BLaER1 (cell line): ENCODE measurements around the gene FCSK.
A peak's percentile ranks its signal among the peaks of the same experiment; 100 is the strongest.
"Not testable (repeated sequence)": the region's sequence is repeated elsewhere in the genome, so short reads cannot be mapped to it uniquely, and the experiment has no call there.

ENCODE experiments used
- H3K27ac ChIP-seq: shearing (Covaris generic); formaldehyde crosslinking; 2 replicates; pipeline ENCODE4 v1.8.1; 2022
- H3K27me3 ChIP-seq: shearing (Covaris generic); formaldehyde crosslinking; 2 replicates; pipeline ENCODE4 v1.8.1; 2022
- H3K36me3 ChIP-seq: shearing (Covaris generic); formaldehyde crosslinking; 2 replicates; pipeline ENCODE4 v1.8.1; 2022
- H3K4me1 ChIP-seq: shearing (Covaris generic); formaldehyde crosslinking; 2 replicates; pipeline ENCODE4 v1.8.1; 2022
- H3K4me2 ChIP-seq: shearing (Covaris generic); formaldehyde crosslinking; 2 replicates; pipeline ENCODE4 v1.8.1; 2022
- H3K4me3 ChIP-seq: shearing (Covaris generic); formaldehyde crosslinking; 2 replicates; pipeline ENCODE4 v1.8.1; 2022
- H3K9ac ChIP-seq: shearing (Covaris generic); formaldehyde crosslinking; 2 replicates; pipeline ENCODE4 v1.8.1; 2022
- H3K9me3 ChIP-seq: shearing (Covaris generic); formaldehyde crosslinking; 2 replicates; pipeline ENCODE4 v1.8.1; 2022
- H4K20me1 ChIP-seq: shearing (Covaris generic); formaldehyde crosslinking; 2 replicates; pipeline ENCODE4 v1.8.1; 2022
- Cebpa-rat ChIP-seq: shearing (Covaris generic); IDR thresholded peaks from 2 replicates; pipeline ENCODE4 v1.8.1; 2022

FCSK gene

DNA sequence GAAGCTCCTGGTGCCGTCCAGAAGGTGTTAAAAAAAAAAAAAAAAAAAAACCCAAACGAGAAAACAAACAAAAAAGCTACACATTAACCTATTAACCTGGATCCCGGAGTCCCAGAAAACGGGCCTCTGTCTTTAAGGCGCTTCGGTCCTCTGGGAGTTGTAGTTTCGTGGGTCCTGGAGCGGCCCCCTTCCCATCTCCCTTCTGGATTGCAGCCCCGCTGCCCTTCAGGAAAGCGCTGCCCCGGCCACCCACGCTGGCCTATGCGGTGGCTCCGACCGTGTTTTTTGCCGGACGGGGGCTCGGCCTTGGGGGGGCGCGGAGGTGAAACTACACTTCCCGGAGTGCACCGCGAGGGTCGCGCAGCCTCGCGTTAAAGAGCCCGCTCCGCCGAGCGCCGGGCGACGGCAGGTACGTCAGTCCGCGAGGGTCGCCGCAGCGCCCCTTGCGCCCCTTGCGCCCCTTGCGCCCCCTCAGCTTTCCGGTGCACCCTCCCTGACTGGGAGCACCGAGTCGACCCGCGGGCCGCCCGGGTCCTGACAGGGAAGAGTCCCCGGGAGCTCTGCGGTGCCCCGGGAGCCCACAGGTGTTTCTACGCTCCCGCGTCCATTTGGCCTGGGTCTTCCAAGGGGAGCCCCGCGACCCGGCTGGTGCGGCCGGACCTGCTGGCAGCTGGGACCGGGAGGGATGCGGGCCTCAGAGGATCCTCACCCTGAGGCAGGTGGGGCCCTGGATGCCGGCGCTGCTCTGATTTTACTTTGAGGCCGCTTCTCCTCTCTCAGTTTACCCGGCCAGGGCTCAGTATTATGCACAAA is at the start of gene FCSK:
Gene FCSK (plus strand): TSS at position 374 of the 813 bp plus-strand sequence. CDS start 8,596 bp downstream, outside the sequence.
- peak within 1 kb of the TSS; percentile 98 for H3K4me2 ChIP-seq
- peak within 1 kb of the TSS; percentile 95 for H3K9ac ChIP-seq
- H3K4me1 ChIP-seq = peaks cover 21% of the 10 kb centered on the region
- peak within 1 kb of the TSS; percentile 88 for H3K4me3 ChIP-seq
- H3K36me3 ChIP-seq = no peaks in the 10 kb centered on the region
- H3K9me3 ChIP-seq = no peaks in the 10 kb centered on the region
- no peaks in the 10 kb centered on the region for H4K20me1 ChIP-seq
- no peak for TF ChIP-seq Cebpa-rat
- H3K27me3 ChIP-seq = no peaks in the 10 kb centered on the region
- peak within 1 kb of the TSS; percentile 98 for H3K27ac ChIP-seq

- H3K27ac ChIP-seq, H3K9ac ChIP-seq, H3K9me3 ChIP-seq, H3K36me3 ChIP-seq, H3K4me3 ChIP-seq, H3K27me3 ChIP-seq: not testable (repeated sequence)
- Histone ChIP-seq H3K4me2 (peak overlapping the region; percentile 99), H3K4me1 (peaks cover 84% of the 10 kb centered on the region), H4K20me1 (peaks cover 85% of the 10 kb centered on the region)
Observed at GRCh38 chr16:70406104-70406503, 48.3 kb upstream of the FCSK start.

DNA sequence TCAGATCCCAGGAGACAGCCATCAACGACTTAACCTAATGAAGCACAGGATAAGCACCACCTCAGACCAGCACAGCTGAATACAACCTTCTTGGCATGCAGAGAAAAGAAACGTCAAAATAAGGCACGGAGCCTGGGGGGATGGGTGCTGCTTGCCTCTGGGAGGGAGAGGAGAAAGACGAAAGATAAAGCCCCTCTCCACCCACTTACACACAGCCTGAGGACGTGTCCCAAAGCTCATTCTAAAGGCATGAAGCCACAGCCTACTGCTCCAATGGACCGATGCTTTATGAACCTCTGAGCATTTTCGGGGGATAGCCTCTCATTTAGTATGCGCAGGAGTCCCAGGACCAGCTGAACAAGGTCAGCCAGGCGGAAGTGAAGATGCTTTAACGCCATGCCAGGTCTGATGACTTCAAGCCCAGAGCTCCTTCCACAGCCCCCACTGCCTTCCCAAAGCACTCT is 46.6 kb upstream of the FCSK start:
- Histone ChIP-seq H3K27ac (peak overlapping the region; percentile 75), H3K4me1 (peaks cover 71% of the 10 kb centered on the region), H3K9ac (peak overlapping the region; percentile 57; the same call in 1 of the 2 replicates), H3K9me3 (no peaks in the 10 kb centered on the region), H3K4me3 (peak overlapping the region; percentile 55), H4K20me1 (peaks cover 67% of the 10 kb centered on the region), H3K27me3 (no peaks in the 10 kb centered on the region), H3K36me3 (peaks cover 22% of the 10 kb centered on the region), H3K4me2 (peak overlapping the region; percentile 99)
- no peak for TF ChIP-seq Cebpa-rat

DNA sequence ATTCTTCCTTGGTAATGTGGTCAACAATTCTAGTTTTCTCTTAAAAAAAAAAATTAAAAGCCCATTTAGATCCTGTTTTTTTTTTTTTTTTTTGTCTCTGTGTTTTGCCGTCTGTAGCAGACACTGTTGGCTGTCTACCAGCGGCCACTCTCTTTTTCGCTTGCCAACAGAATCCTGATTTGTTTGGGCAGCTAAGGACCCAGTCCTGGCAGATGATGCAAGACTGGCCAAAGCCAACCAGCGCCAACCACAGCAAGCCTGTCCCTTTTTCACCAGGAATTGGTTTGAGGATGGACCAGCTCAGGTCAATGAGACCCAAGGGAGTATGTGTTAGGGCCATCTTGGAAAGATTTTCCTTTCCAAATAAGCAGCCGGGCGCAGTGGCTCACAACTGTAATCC is 43.7 kb upstream of the FCSK start:
- no peaks in the 10 kb centered on the region for H3K27me3 ChIP-seq
- H3K27ac ChIP-seq = no peak overlapping the region
- H3K36me3 ChIP-seq = peaks cover 36% of the 10 kb centered on the region
- H3K4me2 ChIP-seq = no peak overlapping the region
- peaks cover 42% of the 10 kb centered on the region for H3K4me1 ChIP-seq
- H4K20me1 ChIP-seq = peaks cover 52% of the 10 kb centered on the region
- H3K9ac ChIP-seq = no peak overlapping the region
- H3K9me3 ChIP-seq = no peaks in the 10 kb centered on the region
- H3K4me3 ChIP-seq = no peak overlapping the region
- TF ChIP-seq Cebpa-rat = no peak

DNA sequence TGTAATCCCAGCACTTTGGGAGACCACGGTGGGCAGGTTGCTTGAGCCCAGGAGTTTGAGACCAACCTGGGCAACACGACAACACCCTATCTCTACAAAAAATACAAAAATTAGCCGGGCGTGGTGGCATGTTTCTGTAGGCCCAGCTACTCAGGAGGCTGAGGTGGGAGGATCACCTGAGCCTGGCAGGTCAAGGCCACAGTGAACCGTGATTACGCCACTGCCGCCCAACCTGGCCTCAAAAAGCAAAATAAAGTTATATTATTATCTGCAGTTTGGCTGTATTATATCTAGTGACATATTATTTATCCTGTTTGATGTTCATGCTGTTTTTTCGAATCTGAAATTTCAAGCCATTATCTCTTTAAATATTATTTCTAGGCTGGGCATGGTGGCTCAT is 42.0 kb upstream of the FCSK start:
- Histone ChIP-seq H3K4me2 (no peak overlapping the region), H3K27ac (no peak overlapping the region), H4K20me1 (peaks cover 52% of the 10 kb centered on the region), H3K4me1 (peaks cover 39% of the 10 kb centered on the region), H3K27me3 (no peaks in the 10 kb centered on the region), H3K9me3 (no peaks in the 10 kb centered on the region), H3K9ac (no peak overlapping the region), H3K36me3 (peaks cover 36% of the 10 kb centered on the region), H3K4me3 (no peak overlapping the region)
- TF ChIP-seq Cebpa-rat = no peak

DNA sequence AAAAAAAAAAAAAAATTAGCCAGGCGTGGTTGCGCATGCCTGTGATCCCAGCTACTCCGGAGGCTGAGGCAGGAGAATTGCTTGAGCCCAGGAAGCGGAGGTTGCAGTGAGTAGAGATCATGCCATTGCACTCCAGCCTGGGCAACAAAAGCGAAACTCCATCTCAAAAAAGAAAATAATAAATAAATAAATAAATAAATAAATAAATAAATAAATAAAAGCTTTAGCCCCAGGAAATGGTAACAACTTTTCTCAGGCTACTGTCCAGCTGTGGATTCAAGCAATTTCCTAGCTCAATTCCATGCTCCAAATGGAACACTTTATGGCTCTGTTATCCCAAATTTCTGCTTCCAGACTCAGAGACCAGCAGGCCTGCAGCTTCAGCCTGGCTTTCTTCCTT is 40.8 kb upstream of the FCSK start:
- not testable (repeated sequence) for H3K4me2 ChIP-seq, H3K4me3 ChIP-seq, H3K9me3 ChIP-seq, H3K27ac ChIP-seq, H3K9ac ChIP-seq, H3K27me3 ChIP-seq
- peaks cover 39% of the 10 kb centered on the region for H3K4me1 ChIP-seq
- peaks cover 36% of the 10 kb centered on the region for H3K36me3 ChIP-seq
- H4K20me1 ChIP-seq = peaks cover 52% of the 10 kb centered on the region

GRCh38 chr16:70416748-70417616 is 37.4 kb upstream of the FCSK start:
- H3K9me3 ChIP-seq = no peaks in the 10 kb centered on the region
- no peak overlapping the region for H3K4me3 ChIP-seq
- no peaks in the 10 kb centered on the region for H3K27me3 ChIP-seq
- peak overlapping the region; percentile 39 for H3K27ac ChIP-seq
- H3K36me3 ChIP-seq = peaks cover 41% of the 10 kb centered on the region
- H4K20me1 ChIP-seq = peaks cover 76% of the 10 kb centered on the region
- H3K4me2 ChIP-seq = peak overlapping the region; percentile 90
- H3K9ac ChIP-seq = no peak overlapping the region
- H3K4me1 ChIP-seq = peaks cover 59% of the 10 kb centered on the region
- TF ChIP-seq Cebpa-rat = no peak

DNA sequence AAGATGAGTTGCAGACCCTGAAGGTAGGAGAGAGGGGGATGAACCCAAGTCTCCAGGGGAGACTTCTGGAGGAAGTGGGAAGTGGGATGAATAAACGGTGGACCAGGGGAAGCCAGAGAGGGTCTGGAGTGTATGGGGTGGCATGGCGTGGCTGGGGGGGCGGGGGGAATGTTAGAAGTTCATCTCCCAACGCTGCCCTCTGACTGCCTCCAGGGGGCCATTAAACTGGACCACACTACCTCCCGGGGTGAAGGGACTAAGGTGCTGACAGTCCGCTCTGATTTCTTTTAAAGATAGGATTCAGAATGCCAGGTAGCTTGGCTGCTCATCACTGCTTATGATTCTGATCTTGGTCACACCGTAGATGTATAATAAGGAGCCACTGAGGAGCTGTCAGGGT is 36.7 kb upstream of the FCSK start:
- Histone ChIP-seq H3K27me3 (no peaks in the 10 kb centered on the region), H3K36me3 (peaks cover 41% of the 10 kb centered on the region), H3K4me2 (peak overlapping the region; percentile 90), H4K20me1 (peaks cover 83% of the 10 kb centered on the region), H3K4me1 (peaks cover 65% of the 10 kb centered on the region), H3K4me3 (no peak overlapping the region; the same call in 1 of the 2 replicates), H3K9ac (0 out of 2 replicates have a peak overlapping the region, but pooled peaks have one; percentile 34), H3K27ac (peak overlapping the region; percentile 74; the same call in 1 of the 2 replicates), H3K9me3 (no peaks in the 10 kb centered on the region)
- no peak for TF ChIP-seq Cebpa-rat

DNA sequence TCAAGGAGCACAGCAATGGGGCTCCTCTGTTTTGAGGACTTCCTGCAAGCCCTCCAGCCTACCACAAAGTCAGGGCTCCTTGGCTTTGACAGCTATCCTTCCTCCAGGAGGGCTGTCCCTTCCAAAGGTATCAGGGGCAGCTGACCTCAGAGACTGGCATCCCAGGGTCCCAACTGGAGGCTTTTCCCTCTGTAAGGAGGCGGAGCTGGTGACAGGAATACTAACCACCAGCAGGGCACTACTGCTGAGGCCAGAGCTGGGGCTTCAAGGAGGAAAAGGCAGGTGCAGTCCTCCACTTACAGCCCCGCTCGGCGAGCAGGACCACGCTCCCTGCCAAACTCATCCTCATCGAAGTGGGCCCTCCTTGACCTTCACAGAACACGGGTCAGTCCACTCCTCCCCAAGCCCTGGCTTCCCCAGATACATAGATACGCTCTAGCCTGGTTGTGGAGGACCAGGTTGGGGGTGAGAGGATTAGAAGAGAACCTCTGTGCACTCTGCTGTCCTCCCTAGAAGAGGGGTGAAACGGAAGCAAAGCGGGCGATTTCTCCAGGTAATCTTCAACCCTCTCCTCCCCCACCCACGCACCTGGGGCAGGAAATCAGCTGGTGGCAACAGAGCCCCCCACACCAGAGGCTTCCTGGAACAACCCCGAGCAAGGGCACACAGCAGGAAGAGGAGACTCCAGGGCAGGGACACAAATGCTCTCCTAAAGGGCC is 36.0 kb upstream of the FCSK start:
- peak overlapping the region; percentile 74 for H3K27ac ChIP-seq
- peak overlapping the region; percentile 90 for H3K4me2 ChIP-seq
- peak overlapping the region; percentile 56 for H3K9ac ChIP-seq
- peaks cover 90% of the 10 kb centered on the region for H4K20me1 ChIP-seq
- H3K4me3 ChIP-seq = peak overlapping the region; percentile 13; the same call in 1 of the 2 replicates
- TF ChIP-seq Cebpa-rat = no peak
- H3K4me1 ChIP-seq = peaks cover 71% of the 10 kb centered on the region
- peaks cover 36% of the 10 kb centered on the region for H3K36me3 ChIP-seq
- H3K27me3 ChIP-seq = no peaks in the 10 kb centered on the region
- no peaks in the 10 kb centered on the region for H3K9me3 ChIP-seq
